IMR-90 (cell line): Measurements from ENCODE around the gene POLR3B. TPM values are rescaled to one million over a fixed set of nuclear protein-coding genes. Genes with fewer than 3 reads are reported as not detected.

Experiments
- ATAC-seq: fragments of 200-7000 bp; cut with Tn5 transposase; 2 replicates; pipeline ENCODE4 v1.9.1; 2020; ENCODE audit warnings: low read depth, mild to moderate bottlenecking, moderate library complexity
- BruUV-seq: library from RNA; stranded (reverse); fragments of 400-500 nt; replicated peaks from 2 replicates; lab custom pipeline; 2021; lab: Mats Ljungman, UMichigan
- CTCF ChIA-PET: fragments of 300-600 bp; formaldehyde crosslinking; extraction: SDS; loops from one replicate; lab custom pipeline; 2021; ENCODE audit warnings: antibody characterized with exemption; lab: Yijun Ruan, JAX
- POLR2A ChIA-PET: fragments of 300-600 bp; sonication (Branson Sonifier 250); formaldehyde crosslinking; loops from one replicate; lab custom pipeline; 2022; ENCODE audit warnings: antibody characterized with exemption; ENCODE audit not compliant: unreplicated experiment; lab: Charles Lee
- DNase-seq: peaks from one replicate; pipeline ENCODE4 v3.0.0; 2013
- H2AFZ ChIP-seq: replicated peaks from 2 replicates; pipeline ENCODE3; 2013; ENCODE audit warnings: low read length, mild to moderate bottlenecking; ENCODE audit not compliant: poor library complexity
- H2AK5ac ChIP-seq: 2 replicates; pipeline ENCODE4 v1.6.1; 2013; ENCODE audit warnings: low read depth, low read length, inconsistent platforms
- H2AK9ac ChIP-seq: replicated peaks from 2 replicates; pipeline ENCODE3; 2013; ENCODE audit warnings: mild to moderate bottlenecking, low read depth, low read length, moderate library complexity; ENCODE audit not compliant: poor library complexity
- H2BK120ac ChIP-seq: 2 replicates; pipeline ENCODE4 v1.6.1; 2013; ENCODE audit warnings: low read depth, low read length, inconsistent platforms
- H2BK15ac ChIP-seq: 3 replicates; pipeline ENCODE4 v1.6.1; 2013; ENCODE audit warnings: low read depth, low read length, inconsistent platforms
- H2BK20ac ChIP-seq: 2 replicates; pipeline ENCODE4 v1.6.1; 2013; ENCODE audit warnings: low read depth, mild to moderate bottlenecking, inconsistent platforms, low read length, moderate library complexity
- H2BK5ac ChIP-seq: 2 replicates; pipeline ENCODE4 v1.6.1; 2013; ENCODE audit warnings: mild to moderate bottlenecking, low read depth, low read length, inconsistent platforms; ENCODE audit not compliant: poor library complexity, severe bottlenecking
- H3K14ac ChIP-seq: replicated peaks from 2 replicates; pipeline ENCODE4 v1.6.1; 2013; ENCODE audit warnings: low read depth, low read length, inconsistent platforms
- H3K18ac ChIP-seq: 2 replicates; pipeline ENCODE4 v1.6.1; 2013; ENCODE audit warnings: low read depth, low read length, control low read depth
- H3K23ac ChIP-seq: 2 replicates; pipeline ENCODE4 v1.6.1; 2013; ENCODE audit warnings: low read depth, low read length, inconsistent platforms
- H3K27ac ChIP-seq: 2 replicates; pipeline ENCODE4 v1.5.1; 2013; ENCODE audit warnings: mild to moderate bottlenecking, control low read depth, low read length; ENCODE audit not compliant: insufficient read depth
- H3K27me3 ChIP-seq: 2 replicates; pipeline ENCODE4 v1.6.1; 2013; ENCODE audit warnings: low read length; ENCODE audit not compliant: control insufficient read depth, insufficient read depth
- H3K36me3 ChIP-seq: 2 replicates; pipeline ENCODE4 v1.6.1; 2013; ENCODE audit warnings: low read length, mixed read lengths; ENCODE audit not compliant: control insufficient read depth, insufficient read depth
- H3K4ac ChIP-seq: 2 replicates; pipeline ENCODE4 v1.6.1; 2013; ENCODE audit warnings: low read depth, low read length, inconsistent platforms
- H3K4me1 ChIP-seq: 2 replicates; pipeline ENCODE4 v1.6.1; 2013; ENCODE audit warnings: low read length, mixed read lengths; ENCODE audit not compliant: control insufficient read depth, insufficient read depth
- H3K4me2 ChIP-seq: 2 replicates; pipeline ENCODE4 v1.6.1; 2013; ENCODE audit warnings: low read depth, mild to moderate bottlenecking, control low read depth, low read length, moderate library complexity
- H3K4me3 ChIP-seq: 2 replicates; pipeline ENCODE4 v1.5.1; 2013; ENCODE audit warnings: low read depth, mild to moderate bottlenecking, control low read depth, low read length, moderate library complexity; ENCODE audit not compliant: insufficient read depth
- H3K56ac ChIP-seq: 2 replicates; pipeline ENCODE4 v1.6.1; 2013; ENCODE audit warnings: low read length, inconsistent platforms; ENCODE audit not compliant: insufficient read depth; ENCODE audit errors: extremely low read depth
- H3K79me1 ChIP-seq, 2 experiments: 2 replicates each; pipeline ENCODE4 v1.6.1; 2013; ENCODE audit warnings: low read length in 2 of 2, inconsistent platforms in 1 of 2, low read depth in 1 of 2
- H3K9ac ChIP-seq: 2 replicates; pipeline ENCODE4 v1.6.1; 2013; ENCODE audit warnings: low read depth, low read length, control low read depth
- H3K9me1 ChIP-seq: 2 replicates; pipeline ENCODE4 v1.6.1; 2013; ENCODE audit warnings: low read length, inconsistent platforms; ENCODE audit not compliant: insufficient read depth
- H3K9me3 ChIP-seq: 2 replicates; pipeline ENCODE4 v1.6.1; 2013; ENCODE audit warnings: low read length; ENCODE audit not compliant: control insufficient read depth, insufficient read depth
- H4K20me1 ChIP-seq: 2 replicates; pipeline ENCODE4 v1.6.1; 2013; ENCODE audit warnings: low read length, inconsistent platforms; ENCODE audit not compliant: insufficient read depth
- H4K5ac ChIP-seq: 2 replicates; pipeline ENCODE4 v1.6.1; 2013; ENCODE audit warnings: mild to moderate bottlenecking, low read depth, low read length, control low read depth
- H4K8ac ChIP-seq, 2 experiments: 2 replicates each; pipeline ENCODE4 v1.6.1; 2013; ENCODE audit warnings: low read depth in 2 of 2, low read length in 2 of 2, control low read depth in 1 of 2, inconsistent platforms in 1 of 2
- H4K91ac ChIP-seq: 2 replicates; pipeline ENCODE4 v1.6.1; 2013; ENCODE audit warnings: low read depth, low read length, inconsistent platforms; ENCODE audit not compliant: insufficient read depth
- BHLHE40 ChIP-seq: fragments of 150-350 bp; IDR thresholded peaks from 2 replicates; pipeline ENCODE4 v1.6.1; 2016; ENCODE audit warnings: mild to moderate bottlenecking, low read depth, low read length
- CEBPB ChIP-seq: IDR thresholded peaks from 2 replicates; pipeline ENCODE4 v1.6.1; 2012; ENCODE audit warnings: low read depth, low read length, improper control_type of control experiment
- CHD1 ChIP-seq: IDR thresholded peaks from 2 replicates; pipeline ENCODE4 v1.6.1; 2012; ENCODE audit warnings: low read depth, low read length, improper control_type of control experiment
- CTCF ChIP-seq: conservative IDR thresholded peaks from 2 replicates; pipeline ENCODE4 v1.5.1; 2012; ENCODE audit warnings: mild to moderate bottlenecking, low read depth, low read length, improper control_type of control experiment
- ELK1 ChIP-seq: fragments of 150-350 bp; IDR thresholded peaks from 2 replicates; pipeline ENCODE4 v1.6.1; 2016; ENCODE audit warnings: low read depth, mild to moderate bottlenecking, low read length, moderate library complexity, borderline replicate concordance
- FOS ChIP-seq: fragments of 150-350 bp; IDR thresholded peaks from 2 replicates; pipeline ENCODE4 v1.6.1; 2016; ENCODE audit warnings: low read depth, low read length
- MAFK ChIP-seq: IDR thresholded peaks from 2 replicates; pipeline ENCODE4 v1.6.1; 2012; ENCODE audit warnings: low read depth, low read length, improper control_type of control experiment
- MXI1 ChIP-seq: IDR thresholded peaks from 2 replicates; pipeline ENCODE4 v1.6.1; 2012; ENCODE audit warnings: low read depth, mild to moderate bottlenecking, low read length, moderate library complexity, borderline replicate concordance
- NFE2L2 ChIP-seq: fragments of 150-350 bp; IDR thresholded peaks from 2 replicates; pipeline ENCODE4 v1.6.1; 2016; ENCODE audit warnings: low read depth, mild to moderate bottlenecking, low read length
- RCOR1 ChIP-seq: IDR thresholded peaks from 2 replicates; pipeline ENCODE4 v1.6.1; 2012; ENCODE audit warnings: mild to moderate bottlenecking, low read length, improper control_type of control experiment; ENCODE audit not compliant: insufficient replicate concordance
- RFX5 ChIP-seq: IDR thresholded peaks from 2 replicates; pipeline ENCODE4 v1.8.0; 2012; ENCODE audit warnings: low read depth, mild to moderate bottlenecking, low read length, moderate library complexity
- SMC3 ChIP-seq: fragments of 150-350 bp; IDR thresholded peaks from 2 replicates; pipeline ENCODE4 v1.6.1; 2016; ENCODE audit warnings: low read depth, mild to moderate bottlenecking, antibody characterized with exemption, low read length, moderate library complexity
- USF2 ChIP-seq: fragments of 150-350 bp; IDR thresholded peaks from 2 replicates; pipeline ENCODE4 v1.6.1; 2017; ENCODE audit warnings: mild to moderate bottlenecking, antibody characterized with exemption, low read length, low read depth
- WGBS, 2 experiments: methylation state at CpG; one replicate each; pipeline versions ENCODE4 v1.1.5 to v1.1.7; 2013; ENCODE audit warnings: missing lambda C conversion rate in 2 of 2; ENCODE audit not compliant: insufficient read length in 1 of 2; ENCODE audit errors: extremely low coverage in 2 of 2; 5-methylcytosine and 5-hydroxymethylcytosine counted together
- dilution Hi-C: fragments of 300-500 bp; cut with HindIII; formaldehyde crosslinking; loops from one replicate; pipeline ENCODE4 v1.14.3; 2018; ENCODE audit warnings: low sequenced_read_pairs; ENCODE audit not compliant: unreplicated experiment
- in situ Hi-C: fragments of 300-500 bp; cut with MboI; formaldehyde crosslinking; loops from 3 replicates; pipeline ENCODE4 v1.14.3; 2019; ENCODE audit warnings: low sequenced_read_pairs, inconsistent platforms, mixed read lengths
- intact Hi-C: fragments of 100-400 bp; cut with micrococcal nuclease; formaldehyde crosslinking; loops from 2 replicates; pipeline ENCODE4 v1.10.0; 2022
- polyA plus RNA-seq, 3 experiments: library from polyadenylated mRNA; depleted of rRNA; stranded (reverse); fragments of >200 nt; gene quantifications; 2 replicates each; pipeline ENCODE4 v1.2.3, GENCODE V29; 2012; ENCODE audit warnings: low replicate concordance in 1 of 3
- total RNA-seq: library from RNA; depleted of rRNA; stranded (reverse); fragments of >200 nt; gene quantifications from 2 replicates; pipeline ENCODE4 v1.2.3, GENCODE V29; 2012

POLR3B gene
- total and polyA plus RNA-seq, 2 of the 4 experiments (the other 2 are of a cell fraction) = 6.9 to 15.4 TPM

GRCh38 chr12:106445959-106446358 is 88.4 kb downstream of the POLR3B start:
- Histone ChIP-seq H3K4me2 (no peak overlapping the region), H2BK20ac (no peak overlapping the region), H3K27ac (no peak overlapping the region), H3K4me3 (no peak overlapping the region), H3K14ac (no peak overlapping the region), H2AK9ac (no peak overlapping the region), H4K8ac (no peak overlapping the region), H3K9ac (no peak overlapping the region), H3K9me1 (0 out of 2 replicates have a peak, but pooled peaks cover 3% of the 10 kb centered on the region), H3K56ac (no peak overlapping the region), H3K4me1 (no peaks in the 10 kb centered on the region), H4K20me1 (no peaks in the 10 kb centered on the region), H2AFZ (no peak overlapping the region), H3K9me3 (no peaks in the 10 kb centered on the region), H2BK120ac (no peak overlapping the region), H2AK5ac (no peak overlapping the region), H3K4ac (no peak overlapping the region), H3K79me1 (no peaks in the 10 kb centered on the region), H3K18ac (no peak overlapping the region), H3K23ac (no peak overlapping the region), H4K91ac (no peak overlapping the region), H2BK15ac (no peak overlapping the region), H3K36me3 (peaks cover 8% of the 10 kb centered on the region; the same call in 1 of the 2 replicates), H3K27me3 (no peaks in the 10 kb centered on the region), H2BK5ac (no peak overlapping the region), H4K5ac (no peak overlapping the region)
- no TSS peak for BruUV-seq
- TF ChIP-seq CHD1 = no peak
- no peak for TF ChIP-seq ELK1
- TF ChIP-seq SMC3 = no peak
- TF ChIP-seq USF2 = no peak
- no peak for TF ChIP-seq RFX5
- TF ChIP-seq MXI1 = no peak
- no peak for TF ChIP-seq BHLHE40
- TF ChIP-seq CTCF = no peak
- TF ChIP-seq MAFK = no peak
- no peak for TF ChIP-seq FOS
- TF ChIP-seq RCOR1 = no peak
- no peak for TF ChIP-seq CEBPB
- no peak for TF ChIP-seq NFE2L2
- DNase-seq (no peak), ATAC-seq (no peak)
- no CpG with 5 or more reads among the region's 5 CpGs for WGBS, 2 experiments
- in situ Hi-C loops = no loop called here
- ChIA-PET POLR2A (no interaction called here), CTCF (interaction anchor here (1.3 kb wide), 1 partner anchor 12 kb away, joined by 4 read pairs; no protein-coding TSS in a partner anchor)
- dilution Hi-C loops = no loop called here
- intact Hi-C loops = no loop called here
